NCI-H748 (cell line): ENCODE measurements around the gene ATP2B3.
A peak's percentile ranks its signal among the peaks of the same experiment; 100 is the strongest.

Source experiments
- DNase-seq: peaks from one replicate; lab custom pipeline; 2025; ENCODE audit not compliant: unreplicated experiment; lab: John Stamatoyannopoulos, UW

Gene ATP2B3

DNA sequence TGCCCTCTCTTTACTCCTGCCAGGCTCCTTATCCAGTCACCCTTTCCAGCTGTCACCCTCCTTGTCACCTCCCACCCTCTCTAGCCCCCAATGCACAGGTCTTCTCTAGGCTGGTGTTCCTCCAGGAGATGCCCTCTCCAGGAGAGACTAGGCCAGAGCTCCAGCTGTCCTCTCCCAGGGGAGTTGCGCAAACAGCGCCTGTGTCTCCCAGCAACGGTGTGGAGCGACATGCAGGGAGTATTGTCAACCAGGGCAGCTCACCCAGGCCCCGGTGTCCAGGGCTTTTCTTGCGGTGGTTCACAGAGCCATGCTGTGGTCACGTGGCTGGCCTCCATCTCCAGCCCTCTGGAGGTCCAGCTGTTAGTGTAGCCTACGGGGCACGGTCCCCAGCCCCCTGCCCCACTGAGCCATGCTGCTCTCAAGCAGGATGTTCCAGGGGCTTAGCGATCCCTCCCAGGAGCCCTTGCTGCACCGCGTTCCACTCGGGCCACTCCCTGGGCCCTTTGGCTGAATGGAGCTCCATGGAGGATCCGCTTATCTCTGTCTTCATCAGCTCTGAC, 46.7 kb downstream of the ATP2B3 start:
- DNase-seq, result no peak

GRCh38 chrX:153565996-153566580, 48.6 kb downstream of the ATP2B3 start:
- no peak for DNase-seq

DNA sequence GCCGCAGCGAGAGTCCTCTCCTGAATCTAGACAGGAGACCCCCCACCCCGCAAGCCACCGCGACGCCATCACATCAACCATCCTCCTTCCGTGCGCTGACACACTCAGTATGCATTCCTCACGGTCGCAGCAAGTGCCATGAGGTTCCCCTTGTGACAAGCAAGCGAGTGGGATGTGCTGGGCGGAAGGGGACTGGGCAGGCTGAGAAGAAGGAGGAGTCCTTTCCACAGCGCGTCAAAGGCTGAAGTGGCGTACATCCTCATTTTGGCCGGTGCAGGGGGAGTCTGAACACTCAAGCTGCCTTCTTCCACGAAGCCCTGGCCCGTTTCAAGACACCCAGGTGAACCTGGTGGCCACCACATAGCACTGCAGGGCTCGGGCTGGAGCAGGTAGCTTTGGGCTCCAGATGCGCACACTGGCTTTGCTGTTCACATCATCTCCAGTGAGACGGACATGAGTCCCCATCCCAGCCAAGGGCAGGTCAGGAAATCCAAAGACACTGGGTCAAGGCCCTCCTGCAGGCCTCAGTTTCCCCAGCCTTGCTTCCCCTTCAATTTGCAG, 51.1 kb downstream of the ATP2B3 start:
- no peak for DNase-seq

- no peak for DNase-seq
Measured at GRCh38 chrX:153569475-153569874, 52.0 kb downstream of the ATP2B3 start.

GRCh38 chrX:153571534-153571908, 54.1 kb downstream of the ATP2B3 start:
- no peak for DNase-seq

DNA sequence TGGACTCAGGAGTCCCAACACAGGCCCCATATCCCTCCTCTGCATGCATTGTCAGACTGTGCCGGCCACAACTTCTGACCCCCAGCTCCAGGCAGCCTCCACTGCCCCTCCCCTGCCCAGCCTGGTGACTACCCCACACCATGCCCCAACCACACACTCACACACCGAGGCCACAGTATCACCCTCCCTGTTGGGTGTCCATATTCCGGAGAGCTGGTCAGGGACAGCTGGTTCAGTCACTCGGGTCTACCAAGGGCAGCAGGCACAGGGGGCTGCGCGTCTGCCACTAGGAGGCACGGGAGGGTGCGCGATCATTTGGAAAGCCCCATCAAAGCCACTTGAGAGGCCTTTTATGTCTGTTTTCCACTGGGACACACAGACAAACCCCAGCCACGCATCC, 55.2 kb downstream of the ATP2B3 start:
- no peak for DNase-seq

DNA sequence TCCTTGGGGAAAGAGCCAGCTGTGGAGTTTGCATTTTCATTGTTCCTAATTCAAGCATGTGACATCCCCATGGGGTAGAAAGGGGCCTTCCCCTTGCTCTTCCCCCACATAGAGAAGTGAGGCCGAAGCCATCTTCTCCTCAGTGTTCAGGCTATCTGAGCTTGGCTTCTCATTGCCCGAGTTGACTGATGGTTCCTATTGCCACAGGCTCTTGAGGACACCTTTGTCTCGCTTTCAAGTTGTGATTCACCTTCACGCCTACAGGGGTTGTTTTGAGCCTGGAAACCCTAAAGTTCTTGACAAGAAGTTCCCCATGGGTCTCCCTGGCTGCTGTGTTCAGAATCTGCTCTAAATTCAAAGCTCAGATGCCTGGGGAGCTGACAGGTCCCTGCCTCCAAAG, 56.5 kb downstream of the ATP2B3 start:
- no peak for DNase-seq

GRCh38 chrX:153576239-153576870, 58.9 kb downstream of the ATP2B3 start:
- DNase-seq, result no peak

- no peak for DNase-seq
Measured at GRCh38 chrX:153576961-153577360, 59.5 kb downstream of the ATP2B3 start.

- peak; percentile 7 for DNase-seq
Measured at GRCh38 chrX:153578200-153578835, 60.9 kb downstream of the ATP2B3 start.

GRCh38 chrX:153578889-153579288, 61.4 kb downstream of the ATP2B3 start:
- DNase-seq, result no peak

DNA sequence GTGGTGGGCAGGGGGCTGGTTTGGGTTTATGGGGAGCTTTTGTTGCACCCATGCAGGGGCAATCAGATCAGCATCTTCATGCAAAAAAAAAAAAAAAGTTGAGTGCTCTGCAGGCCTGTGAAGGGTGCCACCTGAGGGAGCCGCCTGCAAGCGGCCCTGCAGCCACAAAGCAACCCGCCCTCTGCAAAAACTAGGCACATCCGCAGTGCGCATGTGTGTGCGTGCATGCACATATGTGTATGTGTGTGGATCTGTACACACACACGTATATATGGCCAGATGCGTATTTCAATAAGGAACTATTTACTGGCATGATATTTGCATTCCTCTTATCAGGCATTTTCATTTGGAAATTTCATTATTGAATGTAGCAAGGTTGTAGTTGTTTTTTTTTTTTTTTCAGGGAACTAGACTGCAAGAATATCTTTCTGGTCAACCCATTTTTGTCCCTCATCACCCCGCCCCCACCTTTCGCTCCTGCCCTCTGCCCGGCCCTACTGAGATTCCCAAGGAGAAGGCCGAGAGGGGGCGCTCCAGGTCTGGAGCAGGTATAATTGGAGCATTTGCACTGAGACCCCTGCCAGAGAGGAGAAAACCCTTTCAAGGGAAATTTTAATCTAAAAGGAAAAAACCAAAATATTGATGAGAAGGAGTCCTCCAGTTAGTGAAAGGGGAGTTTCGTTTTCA, 63.4 kb downstream of the ATP2B3 start:
- DNase-seq, result peak; percentile 14

DNA sequence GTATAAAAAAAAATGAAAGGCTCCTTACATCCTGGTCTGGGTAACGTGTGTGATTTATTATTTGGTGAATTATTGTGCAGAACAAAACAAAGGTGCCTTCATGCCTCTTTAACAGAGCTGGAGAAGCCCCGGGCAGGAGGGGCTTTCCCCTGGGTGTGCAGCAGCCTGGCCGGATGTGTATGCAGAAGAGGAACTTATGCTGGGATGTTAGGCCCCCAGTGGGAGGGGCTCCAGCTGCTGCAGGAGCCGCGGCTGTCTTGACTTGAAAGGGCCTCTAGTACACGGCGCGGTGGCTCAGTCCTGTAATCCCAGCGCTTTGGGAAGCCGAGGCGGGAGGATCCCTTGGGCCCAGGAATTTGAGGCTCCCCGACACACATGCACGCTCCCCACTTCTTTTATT, 65.5 kb downstream of the ATP2B3 start:
- DNase-seq, result no peak

DNA sequence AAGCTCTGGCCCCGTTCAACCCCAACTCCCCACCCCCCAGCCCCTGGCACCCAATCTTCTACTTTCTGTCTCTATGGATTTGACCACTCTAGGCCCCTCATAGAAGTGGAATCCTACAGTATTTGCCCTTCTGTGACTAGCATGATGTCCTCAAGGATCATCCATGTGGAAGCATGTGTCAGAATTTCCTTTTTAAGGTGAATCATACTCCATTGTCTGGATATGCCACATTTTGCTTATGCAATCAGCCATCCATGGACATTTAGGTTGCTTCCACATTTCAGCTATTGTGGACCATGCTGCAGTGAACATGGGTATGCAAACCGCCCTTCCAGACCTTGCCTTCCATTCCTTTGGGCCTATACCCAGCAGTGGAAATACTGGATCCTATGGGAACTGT, 66.0 kb downstream of the ATP2B3 start:
- DNase-seq, result no peak

GRCh38 chrX:153585827-153586226, 68.4 kb downstream of the ATP2B3 start:
- DNase-seq, result no peak

GRCh38 chrX:153587342-153587741, 69.9 kb downstream of the ATP2B3 start:
- DNase-seq, result no peak

- DNase-seq, result no peak
Measured at GRCh38 chrX:153588021-153588781, 70.8 kb downstream of the ATP2B3 start.

GRCh38 chrX:153588782-153589446, 71.5 kb downstream of the ATP2B3 start:
- no peak for DNase-seq

- no peak for DNase-seq
Measured at GRCh38 chrX:153590961-153591956, 73.8 kb downstream of the ATP2B3 start.
